HepG2 (cell line): Measurements from ENCODE around the gene NPB. TPM values are rescaled to one million over a fixed set of nuclear protein-coding genes. Genes with fewer than 3 reads are reported as not detected.
A peak's percentile ranks its signal among the peaks of the same experiment; 100 is the strongest.

Source experiments
- IKZF4 ChIP-seq: sonication (generic); formaldehyde crosslinking; IDR thresholded peaks from 2 replicates; pipeline ENCODE4 v1.5.1; 2020; ENCODE audit warnings: borderline replicate concordance, mild to moderate bottlenecking, low read depth, missing genetic modification reagents; ENCODE audit errors: not compliant biosample characterization
- JARID2 ChIP-seq: sonication (generic); formaldehyde crosslinking; IDR thresholded peaks from 2 replicates; pipeline ENCODE4 v1.8.1; 2023; ENCODE audit warnings: missing genetic modification reagents, inconsistent platforms; ENCODE audit not compliant: insufficient replicate concordance
- LCORL ChIP-seq, 2 experiments: fragments of 450-650 bp in 1 of 2; sonication (generic) in 1 of 2; formaldehyde crosslinking in 1 of 2; IDR thresholded peaks; 2 replicates each; pipeline versions ENCODE4 v1.5.0 to v1.6.1; 2017 to 2020; ENCODE audit warnings: antibody characterized with exemption in 1 of 2, missing genetic modification reagents in 1 of 2
- NONO ChIP-seq, 2 experiments: fragments of 450-650 bp in 1 of 2; sonication (generic) in 1 of 2; formaldehyde crosslinking in 1 of 2; IDR thresholded peaks in 1 of 2; conservative IDR thresholded peaks in 1 of 2; 2 replicates each; pipeline versions ENCODE4 v1.6.1 to v1.8.0; 2017 to 2022; ENCODE audit warnings: mild to moderate bottlenecking in 1 of 2, missing genetic modification reagents in 1 of 2, moderate library complexity in 1 of 2
- SRSF9 ChIP-seq: fragments of 200-400 bp; formaldehyde crosslinking; IDR thresholded peaks from 2 replicates; pipeline ENCODE4 v1.6.1; 2018; ENCODE audit warnings: borderline replicate concordance, mild to moderate bottlenecking, low read depth, low read length; ENCODE audit not compliant: insufficient read depth, poor library complexity, severe bottlenecking
- TBX2 ChIP-seq: sonication (generic); formaldehyde crosslinking; IDR thresholded peaks from 2 replicates; pipeline ENCODE4 v1.5.0; 2020; ENCODE audit warnings: missing genetic modification reagents, mild to moderate bottlenecking, borderline replicate concordance
- YEATS2 ChIP-seq: sonication (generic); formaldehyde crosslinking; IDR thresholded peaks from 2 replicates; pipeline ENCODE4 v1.4.0; 2020; ENCODE audit warnings: missing genetic modification reagents, borderline replicate concordance
- ZNF619 ChIP-seq: sonication (generic); formaldehyde crosslinking; IDR thresholded peaks from 2 replicates; pipeline ENCODE4 v1.4.0; 2020; ENCODE audit warnings: mild to moderate bottlenecking, missing genetic modification reagents
- ZNF660 ChIP-seq: sonication (generic); formaldehyde crosslinking; IDR thresholded peaks from 2 replicates; pipeline ENCODE4 v1.5.1; 2020; ENCODE audit warnings: mild to moderate bottlenecking, low read depth, missing genetic modification reagents, borderline replicate concordance
- polyA plus RNA-seq, 8 experiments: library from polyadenylated mRNA; depleted of rRNA in 3 of 8; stranded (reverse) in 7 of 8; unstranded in 1 of 8; fragments of >200 nt; fragmentation: Illumina TruSeq in 4 of 8; extraction: Trizol in 4 of 8; gene quantifications; 2 replicates each; pipeline versions ENCODE4 v1.2.1 to v1.2.3, GENCODE V29; 2011 to 2016; ENCODE audit warnings: low read depth in 4 of 8, missing spikeins in 1 of 8, mixed read lengths in 1 of 8; ENCODE audit not compliant: insufficient read depth in 1 of 8
- total RNA-seq, 5 experiments: library from RNA; depleted of rRNA; stranded (reverse); fragments of >200 nt; fragmentation: Illumina TruSeq; extraction: Trizol; gene quantifications; 2 replicates each; pipeline ENCODE4 v1.2.3, GENCODE V29; 2016; ENCODE audit warnings: low read depth in 1 of 5
- TF ChIP-seq, protein P1 (sequence below): sonication (generic); formaldehyde crosslinking; IDR thresholded peaks from 2 replicates; pipeline ENCODE4 v1.9.0; 2022; ENCODE audit warnings: low read depth, missing genetic modification reagents
- TF ChIP-seq, protein P2 (sequence below): sonication (generic); formaldehyde crosslinking; IDR thresholded peaks from 2 replicates; pipeline ENCODE4 v1.5.1; 2020; ENCODE audit warnings: mild to moderate bottlenecking, missing genetic modification reagents, borderline replicate concordance
- TF ChIP-seq, protein P3 (sequence below): sonication (generic); formaldehyde crosslinking; IDR thresholded peaks from 2 replicates; pipeline ENCODE4 v1.4.0; 2020; ENCODE audit warnings: mild to moderate bottlenecking, missing genetic modification reagents
- TF ChIP-seq, protein P4 (sequence below): sonication (generic); formaldehyde crosslinking; IDR thresholded peaks from 2 replicates; pipeline ENCODE4 v1.4.0; 2020; ENCODE audit warnings: mild to moderate bottlenecking, missing genetic modification reagents
- TF ChIP-seq, protein P5 (sequence below), 2 experiments: fragments of 450-650 bp in 1 of 2; sonication (generic) in 1 of 2; formaldehyde crosslinking; IDR thresholded peaks; 2 replicates each; pipeline versions ENCODE4 v1.5.0 to v1.8.0; 2020 to 2022; ENCODE audit warnings: mild to moderate bottlenecking in 1 of 2, missing genetic modification reagents in 1 of 2

The NPB gene
- total and polyA plus RNA-seq, 2 of the 13 experiments (the other 11 are each of a cell fraction or from before 2014, with no cell fraction given): 0.11 to 0.93 TPM

DNA sequence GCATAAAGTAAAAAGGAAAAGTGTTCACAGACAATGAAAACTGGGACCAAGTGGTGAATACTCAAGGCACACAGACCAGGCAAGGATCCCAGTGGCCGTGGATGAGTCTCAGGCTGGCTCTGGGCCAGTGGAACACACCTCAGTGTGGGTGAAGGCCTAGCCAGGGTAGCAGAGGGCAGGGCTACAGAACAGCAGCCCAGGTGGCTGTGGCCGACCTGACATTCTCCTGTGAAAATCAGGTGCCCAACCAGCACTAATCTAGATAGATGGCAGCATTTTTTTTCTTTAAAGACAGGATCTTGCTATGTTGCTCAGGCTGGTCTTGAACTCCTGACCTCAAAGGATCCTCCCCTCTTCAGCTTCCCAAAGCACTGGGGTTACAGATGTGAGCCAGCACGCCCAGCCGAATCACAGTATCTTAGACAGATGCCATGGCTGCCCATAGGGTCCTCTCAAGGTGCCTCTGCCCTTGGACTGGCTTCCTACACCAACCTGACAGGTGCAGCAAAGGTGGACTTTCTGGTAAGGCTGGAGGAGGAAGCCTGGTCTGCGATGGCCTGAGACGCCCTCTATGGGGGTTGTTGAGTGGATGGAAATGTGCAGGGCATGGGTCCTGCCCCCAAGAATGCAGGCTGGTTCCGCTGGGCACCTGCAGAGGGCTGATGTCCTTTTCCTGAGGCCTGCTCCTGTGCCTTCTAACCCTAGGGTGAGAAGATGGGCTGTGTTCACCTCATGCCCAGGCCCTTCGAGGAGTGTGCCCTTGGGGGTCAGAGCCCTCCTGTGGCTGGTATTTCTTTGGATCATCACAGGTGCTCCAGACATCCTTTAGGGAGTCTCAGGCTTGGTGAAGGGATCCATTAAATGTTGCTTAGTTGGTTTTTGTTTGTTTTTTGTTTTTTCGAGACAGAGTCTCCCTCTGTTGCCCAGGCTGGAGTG, 37.9 kb upstream of the NPB start (continued):
- TF ChIP-seq NONO (IDR thresholded peaks at IDR 0.05) (no peak), NONO (CRISPR knock-in tag; conservative IDR thresholded peaks at IDR 0.05) (peak; percentile 48; the same call in 1 of the 2 replicates), SRSF9 (no peak), IKZF4 (CRISPR knock-in tag) (no peak), ZNF660 (CRISPR knock-in tag) (no peak), LCORL (IDR thresholded peaks at IDR 0.05) (no peak), LCORL (CRISPR knock-in tag; IDR thresholded peaks at IDR 0.05) (no peak), YEATS2 (CRISPR knock-in tag) (no peak), TBX2 (CRISPR knock-in tag) (no peak), ZNF619 (CRISPR knock-in tag) (no peak), JARID2 (CRISPR knock-in tag) (no peak)
- TF ChIP-seq, protein P1, sequence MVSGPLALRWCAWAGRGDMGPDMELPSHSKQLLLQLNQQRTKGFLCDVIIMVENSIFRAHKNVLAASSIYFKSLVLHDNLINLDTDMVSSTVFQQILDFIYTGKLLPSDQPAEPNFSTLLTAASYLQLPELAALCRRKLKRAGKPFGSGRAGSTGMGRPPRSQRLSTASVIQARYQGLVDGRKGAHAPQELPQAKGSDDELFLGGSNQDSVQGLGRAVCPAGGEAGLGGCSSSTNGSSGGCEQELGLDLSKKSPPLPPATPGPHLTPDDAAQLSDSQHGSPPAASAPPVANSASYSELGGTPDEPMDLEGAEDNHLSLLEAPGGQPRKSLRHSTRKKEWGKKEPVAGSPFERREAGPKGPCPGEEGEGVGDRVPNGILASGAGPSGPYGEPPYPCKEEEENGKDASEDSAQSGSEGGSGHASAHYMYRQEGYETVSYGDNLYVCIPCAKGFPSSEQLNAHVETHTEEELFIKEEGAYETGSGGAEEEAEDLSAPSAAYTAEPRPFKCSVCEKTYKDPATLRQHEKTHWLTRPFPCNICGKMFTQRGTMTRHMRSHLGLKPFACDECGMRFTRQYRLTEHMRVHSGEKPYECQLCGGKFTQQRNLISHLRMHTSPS (CRISPR knock-in tag): peak; percentile 59
- TF ChIP-seq, protein P2, sequence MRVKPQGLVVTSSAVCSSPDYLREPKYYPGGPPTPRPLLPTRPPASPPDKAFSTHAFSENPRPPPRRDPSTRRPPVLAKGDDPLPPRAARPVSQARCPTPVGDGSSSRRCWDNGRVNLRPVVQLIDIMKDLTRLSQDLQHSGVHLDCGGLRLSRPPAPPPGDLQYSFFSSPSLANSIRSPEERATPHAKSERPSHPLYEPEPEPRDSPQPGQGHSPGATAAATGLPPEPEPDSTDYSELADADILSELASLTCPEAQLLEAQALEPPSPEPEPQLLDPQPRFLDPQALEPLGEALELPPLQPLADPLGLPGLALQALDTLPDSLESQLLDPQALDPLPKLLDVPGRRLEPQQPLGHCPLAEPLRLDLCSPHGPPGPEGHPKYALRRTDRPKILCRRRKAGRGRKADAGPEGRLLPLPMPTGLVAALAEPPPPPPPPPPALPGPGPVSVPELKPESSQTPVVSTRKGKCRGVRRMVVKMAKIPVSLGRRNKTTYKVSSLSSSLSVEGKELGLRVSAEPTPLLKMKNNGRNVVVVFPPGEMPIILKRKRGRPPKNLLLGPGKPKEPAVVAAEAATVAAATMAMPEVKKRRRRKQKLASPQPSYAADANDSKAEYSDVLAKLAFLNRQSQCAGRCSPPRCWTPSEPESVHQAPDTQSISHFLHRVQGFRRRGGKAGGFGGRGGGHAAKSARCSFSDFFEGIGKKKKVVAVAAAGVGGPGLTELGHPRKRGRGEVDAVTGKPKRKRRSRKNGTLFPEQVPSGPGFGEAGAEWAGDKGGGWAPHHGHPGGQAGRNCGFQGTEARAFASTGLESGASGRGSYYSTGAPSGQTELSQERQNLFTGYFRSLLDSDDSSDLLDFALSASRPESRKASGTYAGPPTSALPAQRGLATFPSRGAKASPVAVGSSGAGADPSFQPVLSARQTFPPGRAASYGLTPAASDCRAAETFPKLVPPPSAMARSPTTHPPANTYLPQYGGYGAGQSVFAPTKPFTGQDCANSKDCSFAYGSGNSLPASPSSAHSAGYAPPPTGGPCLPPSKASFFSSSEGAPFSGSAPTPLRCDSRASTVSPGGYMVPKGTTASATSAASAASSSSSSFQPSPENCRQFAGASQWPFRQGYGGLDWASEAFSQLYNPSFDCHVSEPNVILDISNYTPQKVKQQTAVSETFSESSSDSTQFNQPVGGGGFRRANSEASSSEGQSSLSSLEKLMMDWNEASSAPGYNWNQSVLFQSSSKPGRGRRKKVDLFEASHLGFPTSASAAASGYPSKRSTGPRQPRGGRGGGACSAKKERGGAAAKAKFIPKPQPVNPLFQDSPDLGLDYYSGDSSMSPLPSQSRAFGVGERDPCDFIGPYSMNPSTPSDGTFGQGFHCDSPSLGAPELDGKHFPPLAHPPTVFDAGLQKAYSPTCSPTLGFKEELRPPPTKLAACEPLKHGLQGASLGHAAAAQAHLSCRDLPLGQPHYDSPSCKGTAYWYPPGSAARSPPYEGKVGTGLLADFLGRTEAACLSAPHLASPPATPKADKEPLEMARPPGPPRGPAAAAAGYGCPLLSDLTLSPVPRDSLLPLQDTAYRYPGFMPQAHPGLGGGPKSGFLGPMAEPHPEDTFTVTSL (CRISPR knock-in tag): no peak
- TF ChIP-seq, protein P3, sequence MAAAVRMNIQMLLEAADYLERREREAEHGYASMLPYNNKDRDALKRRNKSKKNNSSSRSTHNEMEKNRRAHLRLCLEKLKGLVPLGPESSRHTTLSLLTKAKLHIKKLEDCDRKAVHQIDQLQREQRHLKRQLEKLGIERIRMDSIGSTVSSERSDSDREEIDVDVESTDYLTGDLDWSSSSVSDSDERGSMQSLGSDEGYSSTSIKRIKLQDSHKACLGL (CRISPR knock-in tag): no peak
- TF ChIP-seq, protein P4, sequence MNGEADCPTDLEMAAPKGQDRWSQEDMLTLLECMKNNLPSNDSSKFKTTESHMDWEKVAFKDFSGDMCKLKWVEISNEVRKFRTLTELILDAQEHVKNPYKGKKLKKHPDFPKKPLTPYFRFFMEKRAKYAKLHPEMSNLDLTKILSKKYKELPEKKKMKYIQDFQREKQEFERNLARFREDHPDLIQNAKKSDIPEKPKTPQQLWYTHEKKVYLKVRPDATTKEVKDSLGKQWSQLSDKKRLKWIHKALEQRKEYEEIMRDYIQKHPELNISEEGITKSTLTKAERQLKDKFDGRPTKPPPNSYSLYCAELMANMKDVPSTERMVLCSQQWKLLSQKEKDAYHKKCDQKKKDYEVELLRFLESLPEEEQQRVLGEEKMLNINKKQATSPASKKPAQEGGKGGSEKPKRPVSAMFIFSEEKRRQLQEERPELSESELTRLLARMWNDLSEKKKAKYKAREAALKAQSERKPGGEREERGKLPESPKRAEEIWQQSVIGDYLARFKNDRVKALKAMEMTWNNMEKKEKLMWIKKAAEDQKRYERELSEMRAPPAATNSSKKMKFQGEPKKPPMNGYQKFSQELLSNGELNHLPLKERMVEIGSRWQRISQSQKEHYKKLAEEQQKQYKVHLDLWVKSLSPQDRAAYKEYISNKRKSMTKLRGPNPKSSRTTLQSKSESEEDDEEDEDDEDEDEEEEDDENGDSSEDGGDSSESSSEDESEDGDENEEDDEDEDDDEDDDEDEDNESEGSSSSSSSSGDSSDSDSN (CRISPR knock-in tag): 0 out of 2 replicates have a peak, but pooled peaks have one; percentile 20
- TF ChIP-seq, protein P5, sequence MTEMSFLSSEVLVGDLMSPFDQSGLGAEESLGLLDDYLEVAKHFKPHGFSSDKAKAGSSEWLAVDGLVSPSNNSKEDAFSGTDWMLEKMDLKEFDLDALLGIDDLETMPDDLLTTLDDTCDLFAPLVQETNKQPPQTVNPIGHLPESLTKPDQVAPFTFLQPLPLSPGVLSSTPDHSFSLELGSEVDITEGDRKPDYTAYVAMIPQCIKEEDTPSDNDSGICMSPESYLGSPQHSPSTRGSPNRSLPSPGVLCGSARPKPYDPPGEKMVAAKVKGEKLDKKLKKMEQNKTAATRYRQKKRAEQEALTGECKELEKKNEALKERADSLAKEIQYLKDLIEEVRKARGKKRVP (CRISPR knock-in tag; IDR thresholded peaks at IDR 0.05): no peak
